Lower leg skin (tissue), 4 donors: Measurements from ENCODE around the gene TBX2. TPM values are rescaled to one million over a fixed set of nuclear protein-coding genes. Genes with fewer than 3 reads are reported as not detected.

Experiments used
- DNase-seq, 2 donors: peaks; one replicate each; pipeline ENCODE4 v3.0.0-alpha.2; 2019; ENCODE audit warnings: low spot score in 2 of 2
- H3K4me3 ChIP-seq: fragments of 200-600 bp; sonication (generic); 2 replicates; pipeline ENCODE4 v1.5.1; 2017; ENCODE audit warnings: mild to moderate bottlenecking, low read depth; ENCODE audit not compliant: poor library complexity, severe bottlenecking
- POLR2A ChIP-seq, 2 donors: fragments of 450-650 bp; IDR thresholded peaks; one replicate each; pipeline ENCODE4 v1.6.1; 2016 to 2017; ENCODE audit warnings: antibody characterized with exemption in 2 of 2, mild to moderate bottlenecking in 1 of 2, moderate library complexity in 1 of 2
- WGBS, 2 donors: methylation state at CpG; one replicate each; pipeline ENCODE4 v1.1.5; 2018; 5-methylcytosine and 5-hydroxymethylcytosine counted together
- intact Hi-C: fragments of 100-400 bp; cut with DNase I; formaldehyde crosslinking; loops from one replicate; pipeline ENCODE4 v1.15.0; 2023; ENCODE audit warnings: low total_unique reads
- total RNA-seq, 4 donors: library from RNA; depleted of rRNA; stranded (reverse); fragments of >200 nt; gene quantifications; one replicate each; pipeline ENCODE4 v1.1.0, GENCODE V29; 2016
- TF ChIP-seq, protein P1 (sequence below), 3 donors: fragments of 450-650 bp; IDR thresholded peaks; one replicate each; pipeline ENCODE4 v1.5.1; 2016; ENCODE audit warnings: antibody characterized with exemption in 3 of 3, mild to moderate bottlenecking in 3 of 3, moderate library complexity in 2 of 3

TBX2 gene
- total RNA-seq, 4 donors from 2014 or later, result 0.25 to 9.1 (median 5.7) TPM

- no peak overlapping the region for H3K4me3 ChIP-seq
- TF ChIP-seq, protein P1, sequence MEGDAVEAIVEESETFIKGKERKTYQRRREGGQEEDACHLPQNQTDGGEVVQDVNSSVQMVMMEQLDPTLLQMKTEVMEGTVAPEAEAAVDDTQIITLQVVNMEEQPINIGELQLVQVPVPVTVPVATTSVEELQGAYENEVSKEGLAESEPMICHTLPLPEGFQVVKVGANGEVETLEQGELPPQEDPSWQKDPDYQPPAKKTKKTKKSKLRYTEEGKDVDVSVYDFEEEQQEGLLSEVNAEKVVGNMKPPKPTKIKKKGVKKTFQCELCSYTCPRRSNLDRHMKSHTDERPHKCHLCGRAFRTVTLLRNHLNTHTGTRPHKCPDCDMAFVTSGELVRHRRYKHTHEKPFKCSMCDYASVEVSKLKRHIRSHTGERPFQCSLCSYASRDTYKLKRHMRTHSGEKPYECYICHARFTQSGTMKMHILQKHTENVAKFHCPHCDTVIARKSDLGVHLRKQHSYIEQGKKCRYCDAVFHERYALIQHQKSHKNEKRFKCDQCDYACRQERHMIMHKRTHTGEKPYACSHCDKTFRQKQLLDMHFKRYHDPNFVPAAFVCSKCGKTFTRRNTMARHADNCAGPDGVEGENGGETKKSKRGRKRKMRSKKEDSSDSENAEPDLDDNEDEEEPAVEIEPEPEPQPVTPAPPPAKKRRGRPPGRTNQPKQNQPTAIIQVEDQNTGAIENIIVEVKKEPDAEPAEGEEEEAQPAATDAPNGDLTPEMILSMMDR (IDR thresholded peaks at IDR 0.05), result no peak
- no peak for TF ChIP-seq POLR2A (IDR thresholded peaks at IDR 0.05)
- WGBS, 2 donors, result 68 to 75% methylated on average over 3 of the region's 3 CpGs
- intact Hi-C loops, result loop anchor here (5.0 to 10.0 kb wide), 2 partner anchors 679 to 1489 kb away; no protein-coding TSS in a partner anchor
- no peak for DNase-seq
These were observed 6.1 kb upstream of the TBX2 start for GRCh38 chr17:61393550-61393903.

- TF ChIP-seq, protein P1 (IDR thresholded peaks at IDR 0.05), result no peak
- TF ChIP-seq POLR2A (IDR thresholded peaks at IDR 0.05), result no peak
- H3K4me3 ChIP-seq, result no peak overlapping the region
- WGBS, 2 donors, result 73 to 93% methylated on average over 7 of the region's 7 CpGs
- no peak for DNase-seq
- intact Hi-C loops, result loop anchor here (5.0 to 10.0 kb wide), 2 partner anchors 679 to 1488 kb away; no protein-coding TSS in a partner anchor
These were observed 5.6 kb upstream of the TBX2 start for GRCh38 chr17:61393904-61394629.

DNA sequence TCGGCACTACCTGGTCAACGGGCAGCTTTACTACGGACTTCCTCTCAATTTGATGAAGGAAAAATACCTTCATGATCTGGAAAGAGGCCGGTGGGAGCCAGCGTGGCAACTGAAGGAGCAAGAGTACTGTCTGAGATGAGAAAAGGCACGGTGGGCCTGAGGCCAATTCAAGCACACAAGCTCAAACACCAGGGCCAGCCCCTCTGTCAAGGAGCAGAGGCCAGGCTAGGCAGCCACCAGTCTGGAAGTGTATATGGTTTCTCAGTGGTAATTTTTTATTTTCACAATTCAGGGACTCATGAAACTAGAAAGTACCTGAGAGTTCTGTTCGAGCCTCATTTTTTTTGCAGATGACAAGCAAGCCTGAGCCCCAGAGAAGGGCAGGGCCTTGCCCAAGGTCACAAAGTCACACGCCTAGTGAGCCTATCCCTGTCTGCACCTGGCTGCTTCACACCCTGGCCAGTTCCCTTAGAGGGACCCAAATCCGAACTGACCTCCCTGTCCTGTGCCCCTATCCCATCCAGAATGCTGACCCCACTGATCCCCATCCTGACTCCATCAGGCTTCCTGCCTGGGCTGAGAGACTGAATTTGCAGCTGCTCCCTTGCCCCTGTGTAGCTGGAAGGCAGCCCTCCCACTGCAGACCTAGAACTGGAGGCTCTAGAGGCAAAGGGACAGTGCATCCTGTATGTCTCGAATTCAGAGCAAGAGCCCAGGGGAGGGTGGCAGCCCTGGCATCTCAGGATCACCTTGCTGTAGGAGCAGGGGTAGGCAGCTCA, 4.8 kb upstream of the TBX2 start:
- DNase-seq, result no peak
- no peak for TF ChIP-seq POLR2A (IDR thresholded peaks at IDR 0.05)
- H3K4me3 ChIP-seq, result no peak overlapping the region
- intact Hi-C loops, result loop anchor here (5.0 to 10.0 kb wide), 2 partner anchors 680 to 1487 kb away; no protein-coding TSS in a partner anchor
- 82 to 83% methylated on average over 10 of the region's 10 CpGs for WGBS, 2 donors

DNA sequence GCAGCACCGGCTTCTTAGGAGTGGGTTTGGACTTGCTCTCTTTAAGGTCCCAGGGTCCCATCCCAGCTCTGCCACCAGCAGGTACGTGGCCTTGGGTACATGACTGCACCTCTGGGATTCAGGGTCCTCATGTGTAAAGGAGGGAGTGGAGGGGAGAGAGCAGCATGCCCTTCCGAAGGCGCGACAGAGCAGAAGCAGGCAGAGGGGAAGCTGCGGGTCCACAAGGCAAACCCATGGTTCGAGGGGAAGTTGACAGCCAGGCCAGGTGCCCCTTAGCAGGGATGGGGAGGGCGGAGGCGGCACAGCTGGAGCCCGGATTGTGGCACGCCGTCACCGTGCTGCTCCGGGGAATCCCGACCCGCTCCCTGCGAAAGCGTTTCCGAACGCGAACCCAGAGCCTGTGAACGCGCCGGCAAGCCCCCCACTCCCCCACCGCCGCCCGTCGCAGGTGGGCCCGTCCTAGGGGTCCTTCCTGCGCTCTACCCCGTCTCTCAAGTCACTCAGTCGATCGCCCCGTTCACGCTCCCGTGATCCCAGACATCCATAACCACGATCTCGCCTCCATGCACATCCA, 4.1 kb upstream of the TBX2 start:
- no peak for DNase-seq
- TF ChIP-seq POLR2A (IDR thresholded peaks at IDR 0.05), result no peak
- TF ChIP-seq, protein P1 (IDR thresholded peaks at IDR 0.05), result no peak
- WGBS, 2 donors, result 56% methylated on average over 31 to 33 of the region's 38 CpGs
- H3K4me3 ChIP-seq, result no peak overlapping the region
- intact Hi-C loops, result loop anchor here (10.0 kb wide), 1 partner anchor 681 kb away; no protein-coding TSS in a partner anchor

- TF ChIP-seq POLR2A (IDR thresholded peaks at IDR 0.05), result no peak
- TF ChIP-seq, protein P1 (IDR thresholded peaks at IDR 0.05), result no peak
- no peak for DNase-seq
- H3K4me3 ChIP-seq, result no peak overlapping the region
- intact Hi-C loops, result loop anchor here (10.0 kb wide), 1 partner anchor 681 kb away; no protein-coding TSS in a partner anchor
- 15 to 18% methylated on average over 23 to 63 of the region's 63 CpGs for WGBS, 2 donors
These were observed 3.6 kb upstream of the TBX2 start for GRCh38 chr17:61395983-61396585.
